PC-9 (cell line): ENCODE data around the gene KITLG. TPM values are rescaled to one million over a fixed set of nuclear protein-coding genes. Genes with fewer than 3 reads are reported as not detected.
"Not testable (repeated sequence)": the region's sequence is repeated elsewhere in the genome, so short reads cannot be mapped to it uniquely, and the experiment has no call there.

ENCODE experiments used
- BruUV-seq: library from RNA; stranded (reverse); fragments of 400-500 nt; replicated peaks from 2 replicates; lab custom pipeline; 2021; lab: Mats Ljungman, UMichigan
- CTCF ChIA-PET: fragments of 300-600 bp; sonication (Branson Sonifier 250); formaldehyde crosslinking; loops from one replicate; lab custom pipeline; 2022; ENCODE audit warnings: antibody characterized with exemption; lab: Charles Lee
- POLR2A ChIA-PET: fragments of 300-600 bp; sonication (Branson Sonifier 250); formaldehyde crosslinking; loops from one replicate; lab custom pipeline; 2022; ENCODE audit warnings: antibody characterized with exemption; ENCODE audit not compliant: unreplicated experiment; lab: Charles Lee
- DNase-seq, 2 experiments: peaks; one replicate each; pipeline versions ENCODE4 v3.0.0 to v3.0.0-alpha.2; 2015 to 2022; ENCODE audit warnings: mixed read lengths in 1 of 2
- H2AFZ ChIP-seq: fragments of 200-600 bp; sonication (generic); 2 replicates; pipeline ENCODE4 v1.8.1; 2017; ENCODE audit warnings: antibody characterized with exemption
- H3F3A ChIP-seq: fragments of 200-600 bp; sonication (generic); 2 replicates; pipeline ENCODE4 v1.8.1; 2017; ENCODE audit warnings: antibody characterized with exemption, mild to moderate bottlenecking, low read depth; ENCODE audit not compliant: insufficient read depth
- H3K27ac ChIP-seq: fragments of 200-600 bp; sonication (generic); 2 replicates; pipeline ENCODE4 v1.6.1; 2016; ENCODE audit warnings: mixed run types
- H3K27me3 ChIP-seq: fragments of 200-600 bp; sonication (generic); 2 replicates; pipeline ENCODE4 v1.6.1; 2016; ENCODE audit warnings: low read depth, mixed run types; ENCODE audit not compliant: insufficient read depth
- H3K36me3 ChIP-seq: fragments of 200-600 bp; sonication (generic); 2 replicates; pipeline ENCODE4 v1.6.1; 2016; ENCODE audit warnings: low read depth, mixed run types
- H3K4me1 ChIP-seq: fragments of 200-600 bp; sonication (generic); replicated peaks from 2 replicates; pipeline ENCODE4 v1.6.1; 2016; ENCODE audit warnings: mixed run types; ENCODE audit not compliant: insufficient read depth
- H3K4me2 ChIP-seq: fragments of 200-600 bp; sonication (generic); 2 replicates; pipeline ENCODE4 v1.6.1; 2017; ENCODE audit warnings: mixed run types
- H3K4me3 ChIP-seq: fragments of 200-600 bp; sonication (generic); 2 replicates; pipeline ENCODE4 v1.6.1; 2016; ENCODE audit warnings: mixed run types
- H3K79me2 ChIP-seq: fragments of 200-600 bp; sonication (generic); 2 replicates; pipeline ENCODE4 v1.6.1; 2017; ENCODE audit warnings: low read depth, mixed run types
- H3K9me2 ChIP-seq: fragments of 200-600 bp; sonication (generic); 2 replicates; pipeline ENCODE4 v1.8.1; 2017; ENCODE audit warnings: mild to moderate bottlenecking; ENCODE audit not compliant: insufficient read depth
- H3K9me3 ChIP-seq: fragments of 200-600 bp; sonication (generic); 2 replicates; pipeline ENCODE4 v1.8.1; 2016; ENCODE audit warnings: low read depth; ENCODE audit not compliant: insufficient read depth
- H4K20me1 ChIP-seq: fragments of 200-600 bp; sonication (generic); 2 replicates; pipeline ENCODE4 v1.8.1; 2017; ENCODE audit not compliant: insufficient read depth
- EZH2 ChIP-seq: fragments of 200-600 bp; sonication (generic); IDR thresholded peaks from 2 replicates; pipeline ENCODE4 v1.8.0; 2017; ENCODE audit warnings: antibody characterized with exemption, low read depth
- intact Hi-C: fragments of 100-400 bp; cut with micrococcal nuclease; formaldehyde crosslinking; loops from one replicate; pipeline ENCODE4 v1.10.0; 2022; ENCODE audit not compliant: unreplicated experiment
- total RNA-seq: library from RNA; stranded (reverse); gene quantifications from 2 replicates; pipeline ENCODE4 v1.2.3, GENCODE V29; 2021
- TF ChIP-seq, protein P1 (sequence below): fragments of 200-600 bp; sonication (generic); conservative IDR thresholded peaks from 2 replicates; pipeline ENCODE4 v1.6.1; 2017; ENCODE audit warnings: mixed run types, antibody characterized with exemption, mild to moderate bottlenecking, moderate library complexity

Gene KITLG
- total RNA-seq, 1 experiment from 2014 or later: 15.8 TPM

GRCh38 chr12:88469154-88469553, 111.1 kb downstream of the KITLG start:
- Histone ChIP-seq H3K79me2 (no peaks in the 10 kb centered on the region), H3F3A (no peaks in the 10 kb centered on the region), H3K4me3 (no peak overlapping the region), H3K27me3 (no peaks in the 10 kb centered on the region), H3K36me3 (no peaks in the 10 kb centered on the region), H2AFZ (no peak overlapping the region), H3K4me1 (no peaks in the 10 kb centered on the region), H4K20me1 (no peaks in the 10 kb centered on the region), H3K4me2 (no peak overlapping the region), H3K27ac (no peak overlapping the region), H3K9me2 (no peaks in the 10 kb centered on the region), H3K9me3 (no peaks in the 10 kb centered on the region; the same call in 1 of the 2 replicates)
- POLR2A ChIA-PET: no interaction called here
- DNase-seq: no peak
- BruUV-seq: no TSS peak
- TF ChIP-seq, protein P1, sequence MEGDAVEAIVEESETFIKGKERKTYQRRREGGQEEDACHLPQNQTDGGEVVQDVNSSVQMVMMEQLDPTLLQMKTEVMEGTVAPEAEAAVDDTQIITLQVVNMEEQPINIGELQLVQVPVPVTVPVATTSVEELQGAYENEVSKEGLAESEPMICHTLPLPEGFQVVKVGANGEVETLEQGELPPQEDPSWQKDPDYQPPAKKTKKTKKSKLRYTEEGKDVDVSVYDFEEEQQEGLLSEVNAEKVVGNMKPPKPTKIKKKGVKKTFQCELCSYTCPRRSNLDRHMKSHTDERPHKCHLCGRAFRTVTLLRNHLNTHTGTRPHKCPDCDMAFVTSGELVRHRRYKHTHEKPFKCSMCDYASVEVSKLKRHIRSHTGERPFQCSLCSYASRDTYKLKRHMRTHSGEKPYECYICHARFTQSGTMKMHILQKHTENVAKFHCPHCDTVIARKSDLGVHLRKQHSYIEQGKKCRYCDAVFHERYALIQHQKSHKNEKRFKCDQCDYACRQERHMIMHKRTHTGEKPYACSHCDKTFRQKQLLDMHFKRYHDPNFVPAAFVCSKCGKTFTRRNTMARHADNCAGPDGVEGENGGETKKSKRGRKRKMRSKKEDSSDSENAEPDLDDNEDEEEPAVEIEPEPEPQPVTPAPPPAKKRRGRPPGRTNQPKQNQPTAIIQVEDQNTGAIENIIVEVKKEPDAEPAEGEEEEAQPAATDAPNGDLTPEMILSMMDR: no peak
- no peak for TF ChIP-seq EZH2
- CTCF ChIA-PET: no interaction called here
- intact Hi-C loops: no loop called here

- ChIA-PET POLR2A (no interaction called here), CTCF (no interaction called here)
- Histone ChIP-seq H3K4me1 (no peaks in the 10 kb centered on the region), H3K9me2 (no peaks in the 10 kb centered on the region), H3K9me3 (no peaks in the 10 kb centered on the region; the same call in 1 of the 2 replicates), H2AFZ (no peak overlapping the region), H3K79me2 (no peaks in the 10 kb centered on the region), H4K20me1 (no peaks in the 10 kb centered on the region), H3K36me3 (no peaks in the 10 kb centered on the region), H3K27ac (no peak overlapping the region), H3K4me2 (no peak overlapping the region), H3K27me3 (no peaks in the 10 kb centered on the region), H3K4me3 (no peak overlapping the region), H3F3A (no peaks in the 10 kb centered on the region)
- TF ChIP-seq, protein P1: no peak
- no peak for TF ChIP-seq EZH2
- intact Hi-C loops: no loop called here
- no peak for DNase-seq
- no TSS peak for BruUV-seq
Observed at GRCh38 chr12:88468581-88468980, 111.7 kb downstream of the KITLG start.

DNA sequence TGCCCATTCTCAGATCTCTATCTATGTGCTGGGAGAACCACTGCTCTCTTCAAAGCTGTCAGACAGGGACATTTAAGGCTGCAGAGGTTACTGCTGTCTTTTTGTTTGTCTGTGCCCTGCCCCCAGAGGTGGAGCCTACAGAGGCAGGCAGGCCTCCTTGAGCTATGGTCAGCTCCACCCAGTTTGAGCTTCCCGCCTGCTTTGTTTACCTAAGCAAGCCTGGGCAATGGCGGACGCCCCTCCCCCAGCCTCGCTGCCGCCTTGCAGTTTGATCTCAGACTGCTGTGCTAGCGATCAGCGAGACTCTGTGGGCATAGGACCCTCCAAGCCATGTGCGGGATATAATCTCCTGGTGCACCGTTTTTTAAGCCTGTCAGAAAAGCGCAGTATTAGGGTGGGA, 113.6 kb downstream of the KITLG start:
- H4K20me1 ChIP-seq, H3K27me3 ChIP-seq, H3K4me2 ChIP-seq, BruUV-seq, H3K36me3 ChIP-seq, H2AFZ ChIP-seq, CTCF ChIA-PET, H3F3A ChIP-seq, H3K27ac ChIP-seq, H3K4me1 ChIP-seq, H3K79me2 ChIP-seq, DNase-seq, H3K9me3 ChIP-seq, H3K9me2 ChIP-seq, H3K4me3 ChIP-seq, intact Hi-C loops, POLR2A ChIA-PET: not testable (repeated sequence)

- no peaks in the 10 kb centered on the region for H3F3A ChIP-seq
- POLR2A ChIA-PET: no interaction called here
- no TSS peak for BruUV-seq
- TF ChIP-seq, protein P1: no peak
- no peak for TF ChIP-seq EZH2
- H4K20me1 ChIP-seq: no peaks in the 10 kb centered on the region
- H3K9me2 ChIP-seq: no peaks in the 10 kb centered on the region
- no peaks in the 10 kb centered on the region for H3K9me3 ChIP-seq
- H2AFZ ChIP-seq: no peak overlapping the region
- H3K27ac ChIP-seq: no peak overlapping the region
- H3K4me3 ChIP-seq: no peak overlapping the region
- no peaks in the 10 kb centered on the region for H3K27me3 ChIP-seq
- no peaks in the 10 kb centered on the region for H3K79me2 ChIP-seq
- no peak overlapping the region for H3K4me2 ChIP-seq
- H3K4me1 ChIP-seq: no peaks in the 10 kb centered on the region
- CTCF ChIA-PET: no interaction called here
- intact Hi-C loops: no loop called here
- DNase-seq: no peak
- H3K36me3 ChIP-seq: no peaks in the 10 kb centered on the region
Observed at GRCh38 chr12:88458327-88458726, 121.9 kb downstream of the KITLG start.
